SKM-1 treated with dmso at 0.1 percent for 144 hours (cell line): Measurements from ENCODE around the gene NPIPB13.
"Not testable (repeated sequence)": the region's sequence is repeated elsewhere in the genome, so short reads cannot be mapped to it uniquely, and the experiment has no call there.

Experiments
- DNase-seq: peaks from one replicate; lab custom pipeline; 2025; ENCODE audit not compliant: unreplicated experiment; lab: John Stamatoyannopoulos, UW

NPIPB13 gene

DNA sequence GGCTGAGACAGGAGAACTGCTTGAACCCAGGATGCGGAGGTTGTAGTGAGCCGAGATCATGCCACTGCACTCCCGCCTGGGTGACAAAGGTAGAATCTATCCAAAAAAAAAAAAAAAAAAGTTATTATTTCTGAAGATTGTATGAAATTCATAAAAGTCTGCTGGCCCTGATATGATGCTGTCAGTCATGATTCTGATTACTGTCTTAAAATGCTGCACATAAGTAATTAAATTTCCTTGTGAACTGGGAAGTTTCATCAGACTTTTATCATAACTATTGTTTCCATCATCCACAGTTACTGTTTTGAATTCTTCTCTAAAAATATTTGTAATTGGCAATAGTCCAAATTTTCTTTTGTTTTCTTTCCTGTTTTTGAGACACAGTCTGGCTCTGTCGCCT lies at the start of gene NPIPB13:
Gene NPIPB13 (minus strand): TSS at position 101 of the 400 bp plus-strand sequence. CDS start 2,906 bp downstream, outside the sequence.
- DNase-seq, result not testable (repeated sequence)

DNA sequence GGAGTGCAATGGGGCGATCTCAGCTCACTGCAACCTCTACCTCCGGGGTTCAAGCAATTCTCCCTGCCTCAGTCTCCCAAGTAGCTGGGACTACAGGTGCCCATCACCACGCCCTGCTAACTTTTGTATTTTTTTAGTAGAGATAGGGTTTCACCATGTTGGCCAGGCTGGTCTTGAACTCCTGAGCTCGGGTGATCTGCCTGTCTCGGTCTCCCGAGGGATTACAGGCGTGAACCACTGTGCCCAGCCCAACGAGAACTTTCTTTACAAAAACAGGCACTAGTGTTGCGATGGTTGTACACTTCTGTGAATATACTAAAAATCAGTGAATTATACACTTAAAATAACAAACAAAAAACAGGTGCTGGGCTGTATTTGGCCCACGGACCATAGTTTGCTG lies 34.1 kb upstream of the NPIPB13 start:
- DNase-seq, result not testable (repeated sequence)

DNA sequence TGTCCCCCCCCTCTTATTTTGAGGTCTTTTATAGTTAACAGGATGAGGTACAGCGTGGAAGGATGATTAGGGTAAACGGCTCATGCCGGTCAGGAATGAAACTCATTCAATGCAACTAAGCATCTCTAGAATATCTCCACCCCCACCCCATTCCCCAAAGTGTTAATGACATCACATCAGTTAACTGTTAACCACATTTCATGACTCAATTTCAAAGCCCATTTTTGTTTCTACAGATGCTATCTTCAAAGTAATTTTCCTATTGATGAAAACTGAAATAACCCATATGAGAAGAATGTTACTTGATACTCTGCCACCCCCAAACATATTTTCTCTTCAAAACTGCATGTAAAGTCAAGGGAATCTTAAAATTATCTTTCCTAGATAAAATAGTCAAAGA lies 30.2 kb upstream of the NPIPB13 start:
- DNase-seq, result not testable (repeated sequence)

DNA sequence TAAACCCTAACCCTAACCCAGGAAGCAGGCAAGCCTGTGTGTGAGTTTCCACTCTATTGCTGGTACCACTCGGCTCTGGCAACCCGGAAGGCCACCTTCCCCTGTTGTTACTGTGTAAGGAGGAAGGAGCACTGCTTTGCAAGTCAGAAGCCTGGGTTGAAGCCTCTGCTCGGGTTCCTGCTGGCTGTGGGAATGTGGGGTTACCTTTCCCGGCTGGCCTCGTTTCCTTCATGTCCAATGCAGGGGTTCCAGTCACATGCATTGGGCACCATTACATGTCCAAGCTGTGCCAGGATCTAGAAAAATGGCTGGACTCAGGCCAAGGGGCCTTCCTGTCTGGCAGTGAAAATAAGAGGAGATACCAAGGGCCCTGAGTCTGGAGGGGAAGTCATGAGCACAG lies 31.2 kb downstream of the NPIPB13 start:
- not testable (repeated sequence) for DNase-seq

DNA sequence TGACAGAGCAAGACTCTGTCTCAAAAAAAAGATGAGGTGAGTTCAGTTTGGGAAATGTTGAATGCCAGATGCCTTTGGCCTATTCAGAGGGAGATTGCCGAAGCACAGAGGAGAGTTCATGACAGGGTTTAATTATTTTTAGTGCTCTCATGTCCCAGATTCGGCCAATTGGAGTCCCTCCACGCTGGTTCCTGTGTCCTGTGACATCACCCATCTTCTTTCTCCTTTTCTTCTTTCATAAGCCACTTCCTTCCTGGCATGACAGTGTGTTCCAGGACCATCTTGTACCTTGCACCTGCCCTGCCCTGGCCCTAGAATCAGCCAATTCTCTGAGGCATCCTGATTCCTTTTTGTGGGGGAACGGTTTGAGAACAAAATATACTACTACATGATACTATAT lies 36.9 kb downstream of the NPIPB13 start:
- not testable (repeated sequence) for DNase-seq

DNA sequence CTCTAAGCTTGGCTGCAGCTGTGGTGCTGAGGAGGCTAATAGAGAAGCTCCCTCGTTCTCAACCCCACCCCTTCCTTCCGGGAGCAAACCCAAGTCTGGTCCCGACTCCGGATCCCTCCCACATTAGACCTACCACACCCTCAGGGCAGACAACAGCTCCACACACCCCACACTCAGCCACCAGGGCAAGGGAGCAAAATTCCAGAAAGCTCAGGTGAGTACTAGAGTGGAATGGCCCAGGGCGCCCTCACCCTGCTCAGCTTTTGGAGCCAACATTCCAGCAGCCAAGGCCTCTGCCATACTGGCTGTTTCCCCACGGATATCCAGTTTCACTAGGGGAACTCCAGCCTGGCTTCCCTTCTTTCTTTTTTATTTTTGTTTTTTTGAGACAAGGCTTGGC lies 39.2 kb downstream of the NPIPB13 start:
- DNase-seq, result not testable (repeated sequence)

DNA sequence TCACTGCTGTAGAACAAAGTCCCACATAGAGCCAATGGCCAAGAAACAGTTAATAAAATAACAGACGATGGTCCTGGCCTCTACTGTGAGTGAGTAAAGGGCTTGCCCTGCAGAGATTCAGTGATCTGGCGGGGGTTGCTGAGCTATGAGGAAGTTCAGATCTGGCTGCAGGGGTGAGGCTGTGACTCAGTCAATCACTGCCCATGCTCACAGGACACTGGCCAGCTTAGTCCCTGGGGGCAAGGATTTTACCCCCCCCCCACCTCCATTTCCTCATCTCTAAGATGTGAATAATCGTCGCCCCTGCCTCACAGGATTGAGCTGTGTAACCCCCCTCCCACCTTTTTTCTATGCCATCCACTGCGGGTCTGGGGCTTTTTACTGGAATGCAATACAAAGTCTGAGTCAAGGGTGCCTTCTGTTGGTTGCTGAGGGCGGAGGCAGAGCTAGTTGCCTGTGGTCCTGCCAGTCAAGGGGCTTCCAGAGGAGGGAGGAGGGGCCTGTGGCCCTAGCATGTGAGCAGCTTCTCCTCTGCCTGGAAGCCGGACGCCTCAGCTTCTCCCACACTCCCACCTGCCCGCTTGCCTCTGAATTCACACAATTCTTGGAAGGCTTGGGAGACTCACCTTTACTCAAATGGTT lies 41.1 kb downstream of the NPIPB13 start:
- not testable (repeated sequence) for DNase-seq

DNA sequence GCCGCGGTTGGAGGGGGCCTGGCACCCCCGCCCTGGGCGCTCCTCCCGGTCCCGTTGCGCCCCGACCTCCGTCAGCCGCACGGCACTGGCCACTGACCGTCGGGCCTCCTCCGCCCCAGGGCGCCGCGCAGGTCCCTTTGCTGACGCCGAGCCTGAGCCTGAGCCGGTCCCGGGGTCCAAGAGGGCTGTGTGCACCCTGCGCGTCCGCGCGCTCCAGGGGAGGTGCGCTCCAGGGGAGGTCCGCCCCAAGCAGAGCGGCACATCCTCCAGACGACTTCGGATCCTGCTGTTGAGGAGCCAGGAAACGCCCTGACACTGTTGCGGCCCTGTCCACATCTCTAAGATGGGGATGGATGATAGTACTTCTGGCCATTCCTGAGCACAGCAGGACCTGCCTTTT lies 42.0 kb downstream of the NPIPB13 start:
- not testable (repeated sequence) for DNase-seq

DNA sequence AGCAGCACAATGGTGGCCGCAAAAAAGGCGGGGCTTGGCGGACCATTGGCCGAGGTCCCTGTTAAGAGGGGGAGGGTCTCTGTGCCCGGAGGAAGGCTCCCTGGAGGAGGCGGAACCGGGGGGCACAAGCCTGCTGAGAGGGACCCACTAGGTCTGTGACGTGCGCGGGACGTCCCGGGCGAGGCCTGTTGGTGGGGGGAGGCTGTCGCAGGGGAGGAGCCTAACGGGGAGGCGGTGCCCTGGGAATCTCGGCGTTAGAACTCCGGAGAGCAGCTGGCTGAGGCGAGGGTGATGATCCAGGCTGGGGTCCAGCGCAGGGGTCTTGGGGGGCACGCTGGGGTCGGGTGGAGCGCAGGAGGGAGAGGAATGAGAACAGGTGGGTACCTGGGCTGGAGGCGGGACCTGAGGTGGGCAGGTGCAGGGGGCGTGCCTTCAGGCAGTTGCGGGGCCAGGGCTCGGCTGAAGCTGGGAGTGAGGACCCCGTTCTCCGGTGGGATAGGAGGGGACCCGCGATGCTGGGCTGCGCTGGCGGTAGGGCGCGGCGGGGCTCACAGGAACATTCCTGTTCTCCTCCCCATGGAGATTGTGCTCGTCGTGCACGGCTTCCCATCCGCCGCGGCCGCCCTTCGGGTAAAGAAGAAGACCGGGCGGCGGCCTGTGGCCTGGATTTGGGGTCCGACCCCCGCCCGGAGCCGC lies 42.6 kb downstream of the NPIPB13 start:
- DNase-seq, result not testable (repeated sequence)

DNA sequence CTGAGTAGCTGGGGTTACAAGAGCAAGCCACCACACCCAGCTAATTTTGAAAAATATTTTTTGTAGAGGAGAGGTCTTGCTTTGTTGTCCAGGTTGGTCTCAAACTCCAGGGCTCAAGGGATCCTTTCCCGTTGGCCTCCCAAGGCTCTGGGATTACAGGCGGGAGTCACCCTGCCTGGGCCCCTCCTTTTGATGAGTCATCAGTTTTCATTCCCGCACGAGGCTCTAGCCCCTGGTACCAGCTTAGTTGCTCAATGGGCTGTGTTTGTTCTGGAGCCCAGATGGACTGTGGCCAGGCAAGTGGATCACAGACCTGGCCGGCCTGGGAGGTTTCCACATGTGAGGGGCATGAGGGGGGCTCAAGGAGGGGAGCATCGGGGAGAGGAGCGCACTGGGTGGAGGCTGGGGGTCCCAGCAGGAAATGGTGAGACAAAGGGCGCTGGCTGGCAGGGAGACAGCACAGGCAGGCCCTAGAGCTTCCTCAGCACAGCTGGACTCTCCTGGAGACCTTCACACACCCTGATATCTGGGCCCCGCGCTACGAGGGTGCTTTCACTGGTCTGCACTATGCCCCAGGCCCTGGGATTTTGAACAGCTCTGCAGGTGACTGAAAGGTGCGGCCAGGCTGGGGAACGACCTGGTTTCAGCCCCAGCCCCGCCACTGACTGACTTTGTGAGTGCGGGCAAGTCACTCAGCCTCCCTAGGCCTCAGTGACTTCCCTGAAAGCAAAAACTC lies 48.5 kb downstream of the NPIPB13 start:
- not testable (repeated sequence) for DNase-seq

DNA sequence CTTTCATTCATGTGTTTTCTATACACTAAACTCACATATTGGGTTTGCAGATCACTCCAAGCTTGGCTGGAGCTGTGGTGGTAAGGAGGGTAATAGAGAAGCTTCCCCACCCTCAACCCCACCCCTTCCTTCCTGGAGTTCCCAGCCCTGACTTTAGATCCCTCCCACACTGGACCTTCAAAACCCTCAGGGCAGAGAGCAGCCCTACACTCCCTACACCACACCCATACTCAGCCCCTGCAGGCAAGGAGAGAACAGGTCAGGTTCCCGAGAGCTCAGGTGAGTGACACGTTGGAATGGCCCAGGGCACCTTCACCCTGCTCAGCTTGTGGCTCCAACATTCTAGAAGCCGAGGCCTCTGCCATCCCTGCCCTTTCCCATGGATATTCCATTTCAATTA lies 49.2 kb downstream of the NPIPB13 start, which contains the start of gene SULT1A3:
Gene SULT1A3 (plus strand): TSS at position 207 of the 400 bp plus-strand sequence. CDS start 1,474 bp downstream, outside the sequence.
- DNase-seq, result not testable (repeated sequence)
